Measurements from ENCODE around the gene TLE3.

DNA sequence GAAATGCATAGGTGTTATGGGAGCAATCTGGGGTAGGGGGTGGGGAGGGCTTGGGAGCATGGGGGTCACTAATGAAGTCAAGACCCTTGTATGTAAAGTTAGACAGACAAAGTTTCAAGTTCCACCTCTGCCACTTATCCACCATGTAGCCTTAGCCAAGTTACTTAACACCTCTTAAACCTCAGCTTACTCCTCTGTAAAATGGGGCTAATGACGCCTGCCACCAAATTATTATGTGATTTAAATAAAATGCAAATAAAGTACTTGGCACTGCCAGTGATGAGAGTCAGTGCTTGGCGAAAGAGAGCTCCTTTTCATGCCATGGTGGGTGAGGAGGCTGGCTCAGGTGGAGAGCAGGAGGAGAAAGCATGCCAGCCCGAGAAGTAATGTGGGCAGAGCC lies 18.6 kb upstream of the TLE3 start:
- TF ChIP-seq CTCF (IDR thresholded peaks at IDR 0.05) = no peak
- no peak for TF ChIP-seq POLR2A (IDR thresholded peaks at IDR 0.05)

All from body of pancreas (tissue), 4 donors.